ENCODE results near the gene TSEN2.
"Not testable (repeated sequence)": the region's sequence is repeated elsewhere in the genome, so short reads cannot be mapped to it uniquely, and the experiment has no call there.

Gene TSEN2

DNA sequence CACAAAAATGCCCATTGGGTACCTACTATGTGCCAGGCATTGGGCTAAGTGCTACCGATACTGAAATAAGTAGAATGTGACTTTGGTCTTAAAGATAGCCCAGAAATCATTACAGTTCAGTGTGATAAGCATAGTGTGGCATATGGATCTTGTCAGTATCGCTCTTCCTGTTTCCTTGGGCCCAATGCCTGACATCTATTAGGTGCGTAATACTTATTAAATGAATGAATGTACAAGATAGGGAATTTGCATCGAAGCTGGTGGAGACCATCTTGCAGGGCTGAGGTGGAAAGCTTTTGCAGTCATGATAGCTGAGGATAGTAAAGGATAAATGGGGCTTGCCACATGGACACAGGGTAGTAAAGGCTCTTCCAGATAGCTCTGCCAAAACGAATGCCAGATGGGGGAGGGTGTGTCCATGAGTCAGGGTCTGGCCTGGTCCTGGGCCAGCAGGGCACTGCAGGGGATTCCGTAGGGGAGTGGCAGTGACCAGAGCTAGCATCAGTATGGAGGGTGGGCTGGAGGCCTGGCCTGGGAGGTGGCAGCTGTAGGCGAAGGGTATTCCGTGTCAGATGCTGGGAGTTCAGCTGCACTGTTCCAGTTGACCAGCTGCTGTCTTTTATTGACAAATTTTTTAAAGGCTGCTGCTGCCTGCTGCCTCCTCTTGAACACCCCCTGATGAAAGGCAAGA, 23.5 kb downstream of the TSEN2 start:
- DNase-seq, result no peak

DNA sequence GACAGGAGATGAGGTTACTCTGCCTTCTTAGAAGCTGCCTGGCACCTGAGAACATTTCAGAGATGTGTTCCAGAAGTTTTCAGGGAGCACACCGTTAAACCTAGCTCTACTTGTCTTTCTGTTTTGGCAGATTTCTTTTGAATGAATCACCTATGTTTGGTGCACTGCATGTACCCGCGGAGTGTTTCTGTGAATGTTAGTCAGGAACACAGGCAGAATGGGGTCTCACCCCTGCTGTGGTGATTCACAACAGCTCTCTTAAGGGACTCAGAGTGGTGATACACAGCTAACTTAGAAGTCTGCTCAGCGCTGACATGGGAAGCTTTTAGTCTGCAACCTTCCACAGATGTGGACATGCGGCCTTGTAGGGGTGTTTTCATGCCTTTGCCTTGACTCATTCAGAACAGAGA, 24.0 kb downstream of the TSEN2 start:
- DNase-seq, result no peak

DNA sequence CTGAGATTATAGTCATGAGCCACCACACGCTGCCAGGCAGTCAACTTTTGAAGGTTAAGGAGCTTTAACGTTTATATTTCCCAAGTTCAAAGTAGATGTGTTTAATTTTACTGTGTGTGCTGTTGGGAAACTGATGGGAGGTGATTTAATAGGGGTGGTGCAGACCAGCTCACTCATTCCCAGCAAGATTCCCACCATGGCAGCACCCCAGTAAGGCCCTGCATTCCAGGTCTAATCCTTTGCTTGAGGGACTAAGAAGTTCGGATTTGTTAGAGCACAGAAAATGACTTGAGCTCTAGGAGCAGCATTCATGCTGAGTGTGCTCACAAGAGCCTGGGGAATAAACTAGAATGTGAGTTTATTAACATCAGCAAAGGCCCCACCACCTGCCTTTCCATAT, 25.2 kb downstream of the TSEN2 start:
- DNase-seq, result no peak

DNA sequence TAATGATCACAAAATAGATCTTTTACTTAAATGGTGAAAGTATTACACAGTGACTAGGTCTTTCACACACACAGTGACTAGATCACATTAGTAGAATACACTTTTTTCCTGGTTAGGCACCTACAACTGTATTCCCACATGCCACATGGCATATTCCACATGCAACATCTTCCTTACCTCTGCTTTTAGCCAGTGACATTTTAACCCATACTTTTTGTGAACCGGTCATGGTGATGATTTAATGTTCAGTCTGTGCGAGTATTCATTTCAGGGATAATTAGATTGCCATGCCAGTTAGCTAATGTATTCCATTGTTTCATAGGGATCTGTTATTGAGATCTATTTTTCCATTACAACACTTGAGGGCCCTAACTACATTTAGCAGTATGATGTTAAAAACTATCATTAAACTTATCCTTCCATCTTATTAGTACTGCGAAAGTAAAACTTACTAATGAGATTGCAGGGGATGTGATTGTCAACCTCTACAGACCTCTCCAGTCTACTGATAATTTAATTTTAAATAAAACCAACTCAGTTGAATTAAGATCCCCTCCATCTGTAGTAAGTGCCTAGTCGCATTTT, 28.3 kb downstream of the TSEN2 start:
- no peak for DNase-seq

DNA sequence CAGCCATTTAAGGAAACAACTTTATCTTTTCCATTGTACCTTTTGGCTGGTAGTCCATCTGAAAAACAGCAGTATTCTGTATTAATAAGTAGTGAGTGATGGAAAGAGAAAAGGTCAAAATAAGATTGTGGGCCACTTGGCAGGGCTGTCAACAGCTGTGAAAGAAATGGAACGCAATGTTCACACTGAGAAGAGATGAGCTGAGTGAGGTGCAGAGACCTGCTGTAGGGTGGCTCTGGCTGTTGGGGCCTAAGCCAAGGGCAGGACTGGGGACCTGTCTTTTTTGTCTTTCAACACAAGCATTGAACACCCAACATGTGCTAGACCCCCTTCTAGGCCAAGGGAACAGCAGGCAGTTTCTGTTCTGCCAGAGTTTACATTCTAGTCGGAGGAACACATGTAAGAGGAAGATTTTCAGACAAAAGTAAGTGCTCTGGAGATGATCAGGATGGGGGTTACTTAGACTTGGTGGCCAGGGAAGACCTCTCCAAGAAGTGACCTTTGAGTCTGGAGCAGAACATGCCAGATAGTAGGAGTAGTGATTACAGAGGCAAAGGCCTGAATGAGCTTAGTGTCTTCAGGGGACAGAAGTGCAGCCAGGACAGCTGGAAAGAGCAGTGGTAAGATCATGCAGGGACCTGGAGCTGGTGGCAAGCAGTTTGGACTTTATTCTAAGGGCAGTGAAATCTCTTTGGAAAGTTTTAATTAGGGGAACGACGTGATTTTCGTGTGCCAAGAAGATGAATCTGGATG, 29.6 kb downstream of the TSEN2 start:
- DNase-seq, result no peak

DNA sequence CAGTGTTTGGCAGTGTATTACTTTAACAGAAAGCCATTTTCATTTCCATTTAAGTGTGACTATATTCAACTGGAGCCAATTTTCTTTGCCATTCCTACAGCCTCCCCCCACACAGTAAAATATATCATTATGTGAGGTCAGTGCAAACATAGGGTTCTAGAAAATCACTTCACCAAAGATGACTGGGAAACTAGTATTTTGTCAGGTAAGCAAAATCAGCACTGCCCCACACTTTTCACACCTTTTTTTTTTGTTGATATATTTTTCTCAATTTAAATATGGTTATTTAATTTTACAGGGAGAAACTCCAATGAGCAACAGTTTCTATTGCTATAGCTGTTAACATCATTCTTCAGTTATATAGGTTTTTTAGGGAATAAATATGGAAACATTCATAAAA, 31.4 kb downstream of the TSEN2 start:
- DNase-seq, result no peak

DNA sequence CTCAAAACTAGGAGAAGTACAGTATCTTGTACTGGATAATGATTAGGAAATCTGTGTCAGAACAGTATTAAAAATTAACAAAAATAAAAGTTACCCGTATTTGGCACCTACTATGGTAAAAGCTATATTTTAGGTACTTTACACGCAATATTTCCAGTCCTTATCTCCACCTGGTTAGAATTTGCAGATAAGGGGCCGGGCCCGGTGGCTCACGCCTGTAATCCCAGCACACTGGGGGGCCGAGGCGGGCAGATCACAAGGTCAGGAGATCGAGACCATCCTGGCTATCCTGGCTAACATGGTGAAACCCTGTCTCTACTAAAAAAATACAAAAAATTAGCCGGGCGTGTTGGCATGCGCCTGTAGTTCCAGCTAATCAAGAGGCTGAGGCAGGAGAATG, 32.6 kb downstream of the TSEN2 start:
- no peak for DNase-seq

DNA sequence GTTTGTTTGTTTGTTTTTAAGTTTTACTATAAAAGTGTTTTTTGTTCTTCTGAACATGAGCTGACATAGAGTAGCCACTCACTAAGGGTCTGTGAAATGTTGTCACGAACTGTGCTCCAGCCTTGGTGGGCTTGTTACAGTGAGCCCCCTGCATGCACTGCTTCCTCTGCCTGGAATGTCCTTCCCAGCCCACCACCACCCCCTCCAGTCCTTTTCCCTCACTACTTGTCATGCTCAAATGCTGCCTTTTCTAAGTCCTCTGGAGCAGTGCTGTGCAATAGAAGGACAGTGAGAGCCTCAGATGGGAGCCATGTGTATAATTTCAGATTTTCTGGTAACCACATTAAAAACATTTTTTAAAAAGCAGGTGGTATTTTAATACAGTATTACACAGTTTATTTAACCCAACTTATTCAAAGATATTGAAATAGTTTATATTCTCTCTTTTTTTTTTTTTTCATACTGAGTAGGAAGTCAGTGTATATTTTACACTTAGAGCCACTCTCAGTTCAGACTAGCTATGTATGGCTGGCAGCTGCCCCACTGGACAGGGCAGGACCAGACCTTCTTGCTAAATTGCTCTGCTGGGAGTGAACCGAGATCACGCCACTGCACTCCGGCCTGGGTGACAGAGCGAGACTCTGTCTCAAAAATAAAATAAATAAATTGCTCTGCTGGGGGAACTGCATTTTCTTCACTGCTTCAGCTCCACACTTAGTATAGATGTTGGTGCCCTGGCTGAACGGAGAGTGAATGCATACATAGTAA, 34.2 kb downstream of the TSEN2 start:
- DNase-seq, result no peak

DNA sequence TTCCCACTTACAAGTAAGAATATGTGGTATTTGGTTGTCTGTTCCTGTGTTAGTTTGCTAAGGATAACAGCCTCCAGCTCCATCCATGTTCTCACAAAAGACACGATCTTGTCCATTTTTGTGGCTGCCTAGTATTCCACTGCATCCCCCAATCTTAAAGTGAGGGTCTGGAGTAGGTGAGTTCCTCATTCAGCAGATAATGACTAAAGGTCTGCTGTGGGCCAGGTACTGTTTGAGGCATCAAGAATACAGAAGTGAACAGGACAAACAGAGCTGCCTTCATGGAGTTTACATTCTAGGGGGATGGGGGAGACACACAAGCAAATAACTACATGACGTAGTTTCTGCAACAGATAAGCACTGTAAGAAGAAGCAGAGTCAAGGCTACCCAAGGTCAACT, 36.7 kb downstream of the TSEN2 start:
- no peak for DNase-seq

DNA sequence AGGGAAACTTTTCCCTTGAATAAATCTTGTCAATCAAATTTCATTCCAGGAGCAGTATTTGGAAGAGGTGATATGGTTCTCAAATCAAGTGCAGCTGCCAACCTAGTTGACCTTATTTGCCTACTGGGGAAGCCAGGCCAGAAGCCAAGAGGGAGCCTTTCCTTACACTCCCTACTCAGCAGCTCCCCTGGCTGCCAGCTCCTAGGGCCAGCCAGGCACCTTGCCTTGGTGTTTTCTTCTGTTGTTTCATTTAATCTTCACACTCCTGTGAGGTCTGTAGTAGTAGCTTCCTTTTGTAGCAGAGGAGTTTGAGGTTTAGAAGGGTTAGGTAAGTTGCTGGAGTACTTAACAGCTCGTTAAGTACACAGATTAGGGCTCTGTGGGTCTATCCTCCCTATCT, 38.4 kb downstream of the TSEN2 start:
- DNase-seq, result no peak

DNA sequence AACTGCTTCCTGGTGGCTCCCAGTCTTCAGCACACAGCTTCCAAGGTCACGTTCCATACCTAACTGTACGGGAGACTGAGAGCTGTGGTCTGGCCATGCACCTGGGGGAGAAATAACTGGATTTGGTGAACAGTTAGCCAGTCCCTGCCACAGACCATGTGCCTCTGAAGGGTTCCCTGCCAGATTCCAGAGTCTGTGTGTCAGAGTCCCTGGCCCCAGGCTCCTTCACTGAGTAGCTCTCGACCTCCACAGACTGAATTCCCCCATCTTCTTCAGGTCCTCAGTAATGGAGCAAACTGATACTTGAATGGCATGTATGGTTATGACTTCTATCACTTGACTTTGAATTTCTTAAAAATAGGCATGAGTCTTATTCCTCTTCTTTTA, 43.5 kb downstream of the TSEN2 start:
- DNase-seq, result no peak

DNA sequence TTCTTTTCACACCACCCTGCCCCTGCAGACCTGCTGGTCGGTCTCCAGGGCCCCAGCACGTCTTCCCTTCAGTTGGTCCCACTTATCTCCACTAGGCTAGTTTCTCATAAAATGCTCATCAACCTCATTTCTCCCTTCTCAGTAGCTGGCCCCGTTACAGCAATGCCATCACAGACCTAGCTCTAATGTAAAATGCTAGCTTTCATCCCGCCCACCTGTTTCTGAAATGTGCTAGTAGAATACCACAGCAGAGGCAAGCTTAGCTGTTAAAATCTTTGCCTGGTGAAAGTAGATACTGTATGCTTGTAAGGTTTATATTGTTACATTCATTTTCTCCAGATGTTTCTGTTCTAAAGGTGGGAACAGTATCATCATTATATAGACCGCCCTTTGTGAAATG, 47.9 kb downstream of the TSEN2 start:
- DNase-seq, result no peak

DNA sequence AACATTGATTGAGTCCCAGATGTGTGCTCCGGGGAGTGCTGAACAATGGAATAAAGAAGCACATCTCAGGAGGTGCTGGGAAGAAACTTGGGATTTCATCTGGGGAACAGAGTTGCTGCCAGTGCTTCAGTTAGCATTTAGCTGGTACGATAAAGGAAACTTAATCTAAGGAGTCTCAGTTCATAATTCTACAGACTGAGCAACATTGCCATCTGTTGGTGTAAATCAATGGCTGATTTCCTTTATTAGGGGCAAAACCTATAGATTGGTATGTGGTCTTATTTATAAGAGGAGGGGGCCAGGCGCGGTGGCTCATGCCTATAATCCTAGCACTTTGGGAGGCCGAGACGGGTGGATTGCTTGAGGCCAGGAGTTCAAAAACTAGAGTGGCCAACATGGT, 52.1 kb downstream of the TSEN2 start:
- no peak for DNase-seq

DNA sequence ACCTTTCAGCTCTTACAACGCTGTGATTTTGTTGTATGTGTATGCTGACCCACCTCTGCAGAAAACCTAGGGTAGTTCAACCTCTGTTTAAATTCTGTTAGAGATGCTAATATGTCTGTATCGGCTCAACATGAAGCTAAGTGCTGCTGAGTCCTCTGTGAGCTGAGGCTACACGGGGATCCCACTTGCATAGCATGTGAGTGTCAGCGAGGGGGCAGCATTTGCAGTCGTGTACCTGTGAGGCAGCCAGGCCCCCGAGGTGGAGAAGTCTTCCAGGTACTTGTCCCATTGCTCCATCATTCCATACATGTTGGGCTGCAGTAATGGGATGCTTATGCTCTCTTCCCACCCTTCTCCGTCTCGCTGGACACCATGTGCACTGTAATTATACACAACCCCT, 57.3 kb downstream of the TSEN2 start:
- DNase-seq, result no peak

DNA sequence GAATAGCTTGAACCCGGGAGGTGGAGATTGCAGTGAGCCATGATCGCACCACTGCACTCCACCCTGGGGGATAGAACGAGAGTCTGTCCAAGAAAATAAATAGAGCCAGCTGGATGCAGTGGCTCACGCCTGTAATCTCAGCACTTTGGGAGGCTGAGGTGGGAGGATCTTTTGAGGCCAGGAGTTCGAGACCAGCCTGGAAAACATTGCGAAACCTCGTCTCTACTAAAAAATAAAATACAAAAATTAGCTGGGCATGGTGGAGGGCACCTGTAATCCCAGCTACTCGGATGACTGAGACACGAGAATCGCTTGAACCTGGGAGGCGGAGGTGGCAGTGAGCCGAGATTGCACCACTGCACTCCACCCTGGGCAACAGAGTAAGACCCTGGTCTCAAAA, 59.2 kb downstream of the TSEN2 start:
- DNase-seq, result not testable (repeated sequence)

DNA sequence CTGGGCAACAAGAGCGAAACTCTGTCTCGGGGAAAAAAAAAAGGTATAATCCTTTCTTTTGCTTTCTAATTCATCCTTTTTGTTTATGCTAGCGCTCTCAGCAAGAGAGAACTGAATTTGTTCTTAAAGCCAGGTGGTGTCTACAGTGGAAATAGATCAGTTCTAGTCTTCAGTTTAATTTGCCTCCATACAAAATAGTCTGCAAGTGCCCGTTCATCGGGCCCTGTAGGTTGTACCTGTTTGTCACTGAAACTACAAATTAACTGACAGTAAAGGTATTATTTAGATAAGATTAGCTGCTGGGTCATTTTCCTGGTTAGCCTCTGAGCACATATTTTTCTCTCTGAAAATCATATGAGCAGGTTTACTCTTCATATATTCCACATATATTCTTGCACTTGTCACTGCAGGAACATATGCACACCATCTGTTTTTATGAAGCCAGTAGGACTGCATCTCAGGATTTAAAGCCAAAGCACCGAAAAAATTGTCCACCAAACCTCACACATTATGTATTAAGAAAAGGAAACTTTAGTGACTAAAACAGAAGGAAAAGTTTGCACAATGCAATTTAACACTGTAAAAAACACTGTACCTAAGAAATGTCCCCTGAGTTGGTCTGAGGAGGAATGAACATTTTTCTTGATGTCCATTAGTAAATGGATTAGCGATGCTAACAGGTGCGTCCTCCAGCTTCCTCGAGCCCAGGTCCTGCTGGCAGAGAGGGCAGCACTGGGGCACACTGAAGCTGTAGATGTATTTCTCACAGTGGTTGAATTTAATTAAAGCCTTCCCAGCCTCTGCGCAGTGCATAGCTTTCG, 60.6 kb downstream of the TSEN2 start:
- no peak for DNase-seq

DNA sequence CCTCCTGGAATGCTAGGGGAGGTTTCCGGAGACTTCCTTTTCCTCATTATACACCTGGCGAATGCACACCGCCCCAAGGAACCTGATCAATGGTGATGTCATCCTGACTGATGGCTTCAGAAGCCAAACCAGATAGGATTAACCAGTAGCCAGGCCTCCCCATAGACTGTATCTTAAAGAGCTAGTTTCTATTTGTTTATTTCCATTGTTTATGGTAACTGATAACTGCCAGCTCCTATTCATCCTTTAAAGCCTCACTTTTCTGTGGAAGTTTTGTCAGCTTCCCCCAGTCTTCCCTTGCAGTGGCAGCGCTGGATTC, 61.2 kb downstream of the TSEN2 start, which contains the start of gene MKRN2OS:
TSS of gene MKRN2OS (minus strand) at position 27 of the 319 bp plus-strand sequence. CDS start 35 bp downstream, outside the sequence.
- no peak for DNase-seq

DNA sequence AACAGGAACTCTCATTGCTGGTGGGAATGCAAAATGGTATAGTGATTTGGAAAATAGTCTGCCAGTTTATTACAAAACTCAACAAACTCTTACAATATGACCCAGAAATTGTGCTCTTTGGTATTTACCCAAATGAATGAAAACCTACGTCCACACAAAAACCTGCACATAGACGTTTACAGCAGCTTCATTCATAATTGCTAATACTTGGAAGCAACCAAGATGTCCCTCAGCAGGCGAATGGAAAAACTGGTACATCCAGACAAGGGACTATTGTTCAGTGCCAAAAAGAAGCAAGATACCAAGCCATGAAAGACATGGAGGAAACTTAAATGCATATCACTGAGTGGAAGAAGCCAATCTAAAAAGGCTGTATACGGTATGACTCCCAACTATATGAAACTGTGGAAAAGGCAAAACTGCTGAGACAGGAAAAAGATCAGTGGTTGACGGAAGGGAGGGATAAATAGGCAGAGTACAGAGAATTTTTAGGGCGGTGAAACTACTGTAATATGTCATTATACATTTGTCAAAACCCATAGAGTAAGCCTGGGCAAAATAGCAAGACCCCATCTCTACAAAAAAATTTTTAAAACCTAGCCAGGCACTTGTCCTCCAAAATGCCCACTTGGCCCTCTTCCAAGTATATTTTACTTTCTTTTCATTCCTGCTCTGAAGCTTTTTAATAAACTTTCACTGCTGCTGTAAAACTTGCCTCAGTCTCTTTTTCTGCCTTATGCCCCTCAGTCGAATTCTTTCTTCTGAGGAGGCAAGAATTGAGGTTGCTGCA, 65.9 kb downstream of the TSEN2 start:
- no peak for DNase-seq

DNA sequence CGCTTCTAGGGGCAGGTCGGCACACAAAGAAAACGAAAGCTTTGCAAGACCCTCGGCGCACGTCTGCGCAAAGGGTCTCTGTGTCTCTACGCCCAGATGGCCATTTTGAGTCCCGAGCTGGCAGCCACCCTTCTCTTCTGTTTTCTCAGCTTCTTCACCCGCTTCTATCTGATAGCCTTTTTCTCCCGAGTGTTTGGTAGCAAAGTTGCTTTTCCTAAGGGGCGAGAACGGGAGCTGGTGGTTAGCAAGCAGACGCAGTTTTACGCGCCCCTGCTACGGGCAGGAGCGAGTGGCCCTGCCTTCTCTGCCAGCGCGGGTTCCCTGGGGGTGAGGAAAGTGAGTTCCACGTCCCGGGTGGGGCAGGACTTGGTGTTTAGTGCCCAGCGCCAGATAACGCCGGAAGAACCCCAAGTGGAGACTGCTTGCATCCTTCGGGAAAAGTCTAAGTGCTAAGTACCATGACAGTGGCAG, 69.7 kb downstream of the TSEN2 start:
- DNase-seq, result no peak

DNA sequence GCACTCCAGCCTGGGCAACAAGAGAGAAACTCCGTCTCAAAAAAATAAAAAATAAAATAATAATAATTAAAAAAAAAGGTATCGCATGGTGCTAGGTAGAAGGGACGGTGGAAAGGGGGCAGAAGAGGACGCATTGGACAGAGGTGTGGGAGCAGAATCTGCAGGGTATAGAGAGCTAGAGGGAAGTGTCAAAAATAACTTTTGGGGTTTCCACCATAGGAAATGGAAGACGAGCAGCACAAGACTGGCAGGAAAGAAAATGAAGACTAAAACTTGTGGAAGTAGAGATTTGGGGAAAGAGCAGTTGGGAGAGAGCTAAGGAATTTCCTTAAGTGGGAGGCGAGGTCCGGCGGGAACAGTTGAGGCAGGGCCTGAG, 72.0 kb downstream of the TSEN2 start:
- DNase-seq, result no peak

DNA sequence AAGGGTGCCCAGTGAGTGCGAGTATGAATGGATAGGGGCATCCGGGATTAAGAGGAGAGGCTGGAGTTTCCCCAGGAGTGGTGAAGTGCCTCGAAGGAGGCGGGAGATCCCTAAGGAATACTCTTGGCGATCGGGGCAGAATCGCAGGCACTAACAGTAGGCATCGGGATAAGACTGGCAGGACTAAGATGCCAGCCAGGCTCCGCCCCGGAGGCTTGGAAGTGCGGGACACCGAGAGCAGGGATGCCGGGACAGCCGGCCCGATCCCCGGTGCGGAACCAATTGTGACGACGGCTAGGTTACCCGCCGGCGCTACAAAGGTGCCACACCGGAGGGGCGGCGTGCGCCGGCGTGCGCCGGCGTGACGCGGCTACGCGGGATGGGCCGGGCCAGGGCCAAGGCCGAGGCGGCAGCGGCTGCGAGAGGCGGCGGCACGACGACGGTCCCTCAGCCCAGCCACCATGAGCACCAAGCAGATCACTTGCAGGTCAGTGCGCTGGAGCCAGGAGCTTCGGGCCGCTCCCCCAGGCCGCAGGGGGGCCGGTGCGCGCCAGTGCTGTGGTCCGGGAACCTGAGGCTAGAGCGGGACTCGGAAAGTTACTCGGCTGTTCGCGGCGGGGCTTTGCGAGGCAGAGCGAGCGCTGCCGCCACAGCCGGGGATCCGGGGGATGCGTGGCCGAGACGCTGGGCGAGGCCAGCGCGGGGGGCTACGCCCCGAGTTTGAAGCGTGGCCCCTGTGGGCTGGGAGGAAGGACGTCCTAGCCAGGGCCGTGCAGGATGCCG, 72.6 kb downstream of the TSEN2 start, which contains the start of gene MKRN2:
TSS of gene MKRN2 (plus strand) at position 398 of the 783 bp plus-strand sequence. CDS start at position 462, 64 bp downstream.
- peak; percentile 54 for DNase-seq
